Panc1 (cell line): Measurements from ENCODE around the gene GREM1. TPM values are rescaled to one million over a fixed set of nuclear protein-coding genes. Genes with fewer than 3 reads are reported as not detected.

Experiments used
- ATAC-seq: fragments of 200-7000 bp; cut with Tn5 transposase; 2 replicates; pipeline ENCODE4 v1.9.1; 2020; ENCODE audit warnings: mild to moderate bottlenecking, moderate library complexity
- BruUV-seq: library from RNA; stranded (reverse); fragments of 400-500 nt; replicated peaks from 2 replicates; lab custom pipeline; 2021; lab: Mats Ljungman, UMichigan
- CTCF ChIA-PET: fragments of 300-600 bp; sonication (Branson Sonifier 250); formaldehyde crosslinking; loops from one replicate; lab custom pipeline; 2022; ENCODE audit warnings: antibody characterized with exemption; lab: Charles Lee
- POLR2A ChIA-PET: fragments of 300-600 bp; sonication (Branson Sonifier 250); formaldehyde crosslinking; loops from one replicate; lab custom pipeline; 2022; ENCODE audit warnings: antibody characterized with exemption; lab: Charles Lee
- DNase-seq: peaks from one replicate; pipeline ENCODE4 v3.0.0-alpha.2; 2010; ENCODE audit warnings: low read depth, low spot score
- H3K27ac ChIP-seq: 2 replicates; pipeline ENCODE4 v1.5.1; 2011; ENCODE audit warnings: mild to moderate bottlenecking, low read length, inconsistent platforms
- H3K27me3 ChIP-seq: fragments of 200-500 bp; sonication (Bioruptor generic); 2 replicates; pipeline ENCODE4 v1.6.0; 2014; ENCODE audit warnings: low read length, inconsistent platforms; ENCODE audit not compliant: control insufficient read depth, insufficient read depth
- H3K36me3 ChIP-seq: fragments of 200-500 bp; sonication (Bioruptor generic); 2 replicates; pipeline ENCODE4 v1.5.1; 2014; ENCODE audit warnings: inconsistent platforms, mild to moderate bottlenecking, low read length, moderate library complexity; ENCODE audit not compliant: control insufficient read depth, insufficient read depth
- H3K4me1 ChIP-seq: 2 replicates; pipeline ENCODE4 v1.5.1; 2011; ENCODE audit warnings: inconsistent platforms, mild to moderate bottlenecking, low read length, moderate library complexity; ENCODE audit not compliant: control insufficient read depth, insufficient read depth
- H3K4me3 ChIP-seq, 2 experiments: 2 replicates each; pipeline ENCODE4 v1.5.1; 2011 to 2012; ENCODE audit warnings: low read depth in 2 of 2, low read length in 2 of 2, mild to moderate bottlenecking in 2 of 2, inconsistent platforms in 1 of 2, moderate library complexity in 1 of 2
- H3K9me3 ChIP-seq: fragments of 200-500 bp; sonication (Bioruptor generic); 2 replicates; pipeline ENCODE4 v1.5.1; 2014; ENCODE audit warnings: low read depth, mild to moderate bottlenecking, inconsistent platforms, low read length, moderate library complexity; ENCODE audit not compliant: control insufficient read depth, insufficient read depth
- CTCF ChIP-seq: fragments of 450-650 bp; IDR thresholded peaks from 2 replicates; pipeline ENCODE4 v1.5.1; 2017; ENCODE audit warnings: mild to moderate bottlenecking
- POLR2AphosphoS5 ChIP-seq: IDR thresholded peaks from 2 replicates; pipeline ENCODE4 v1.6.1; 2012; ENCODE audit warnings: mild to moderate bottlenecking, low read depth, low read length, moderate library complexity
- REST ChIP-seq, 2 experiments: IDR thresholded peaks; 2 replicates each; pipeline ENCODE4 v1.6.1; 2011 to 2012; ENCODE audit warnings: low read depth in 2 of 2, control low read depth in 1 of 2, low read length in 1 of 2, mild to moderate bottlenecking in 1 of 2, moderate library complexity in 1 of 2; ENCODE audit not compliant: insufficient read depth in 1 of 2
- SIN3A ChIP-seq: IDR thresholded peaks from 2 replicates; pipeline ENCODE4 v1.6.1; 2012; ENCODE audit warnings: low read depth, mild to moderate bottlenecking, low read length, moderate library complexity, borderline replicate concordance; ENCODE audit not compliant: insufficient read depth
- TCF7L2 ChIP-seq: IDR thresholded peaks from 2 replicates; pipeline ENCODE4 v1.6.1; 2011; ENCODE audit warnings: mild to moderate bottlenecking, low read depth, low read length, inconsistent platforms
- in situ Hi-C: cut with HindIII; loops from 2 replicates; pipeline ENCODE4 v1.10.0; 2016; ENCODE audit warnings: low sequenced_read_pairs, low pct_unique_long_range_greater_than_20kb
- intact Hi-C: fragments of 100-400 bp; cut with micrococcal nuclease; formaldehyde crosslinking; loops from one replicate; pipeline ENCODE4 v1.10.0; 2022; ENCODE audit not compliant: unreplicated experiment
- total RNA-seq: library from RNA; stranded (reverse); gene quantifications from one replicate; pipeline ENCODE4 v1.2.1, GENCODE V29; 2021; ENCODE audit not compliant: unreplicated experiment

Gene GREM1
- total RNA-seq, 1 experiment from 2014 or later: 0.41 TPM

GRCh38 chr15:32683906-32684584, 33.8 kb upstream of the GREM1 start:
- Histone ChIP-seq H3K4me3 (no peak overlapping the region), H3K36me3 (no peaks in the 10 kb centered on the region), H3K4me1 (no peaks in the 10 kb centered on the region), H3K27ac (no peak overlapping the region), H3K9me3 (no peaks in the 10 kb centered on the region), H3K27me3 (no peaks in the 10 kb centered on the region)
- DNase-seq (no peak), ATAC-seq (peak; percentile 53; the same call in 1 of the 2 replicates)
- TF ChIP-seq TCF7L2 (no peak), REST (IDR thresholded peaks at IDR 0.05; ENCODE audit: insufficient read depth in 1 of 2, low read depth in 2 of 2, low read length in 1 of 2) (no peak), POLR2AphosphoS5 (no peak), CTCF (no peak), SIN3A (no peak)
- BruUV-seq: no TSS peak
- ChIA-PET CTCF (no interaction called here), POLR2A (no interaction called here)
- in situ Hi-C loops (no loop called here), intact Hi-C loops (no loop called here)

- in situ Hi-C loops (no loop called here), intact Hi-C loops (no loop called here)
- H3K4me3 ChIP-seq: no peak overlapping the region
- no peak overlapping the region for H3K27ac ChIP-seq
- DNase-seq (no peak), ATAC-seq (no peak)
- H3K9me3 ChIP-seq: no peaks in the 10 kb centered on the region
- no TSS peak for BruUV-seq
- CTCF ChIA-PET: no interaction called here
- POLR2A ChIA-PET: no interaction called here
- H3K4me1 ChIP-seq: no peaks in the 10 kb centered on the region
- H3K27me3 ChIP-seq: no peaks in the 10 kb centered on the region
- H3K36me3 ChIP-seq: no peaks in the 10 kb centered on the region
- TF ChIP-seq POLR2AphosphoS5 (no peak), REST (IDR thresholded peaks at IDR 0.05; ENCODE audit: insufficient read depth in 1 of 2, low read depth in 2 of 2, low read length in 1 of 2) (no peak), SIN3A (no peak)
These were observed 32.2 kb upstream of the GREM1 start for GRCh38 chr15:32685576-32685975.
